H1 (cell line): ENCODE measurements around the gene TOP3A. TPM values are rescaled to one million over a fixed set of nuclear protein-coding genes. Genes with fewer than 3 reads are reported as not detected.

Source experiments
- CTCF ChIA-PET: fragments of 300-600 bp; sonication (Branson Sonifier 250); formaldehyde crosslinking; loops from one replicate; lab custom pipeline; 2021; ENCODE audit not compliant: partially characterized antibody; lab: Charles Lee
- POLR2A ChIA-PET: fragments of 300-600 bp; sonication (Branson Sonifier 250); formaldehyde crosslinking; loops from one replicate; lab custom pipeline; 2021; ENCODE audit warnings: inconsistent platforms; ENCODE audit not compliant: partially characterized antibody; lab: Charles Lee
- DNase-seq, 2 experiments: peaks; one replicate each; pipeline versions ENCODE4 v3.0.0 to v3.0.0-alpha.2; 2010 to 2022; ENCODE audit warnings: low spot score in 2 of 2, low read depth in 1 of 2, mixed read lengths in 1 of 2
- FAIRE-seq: peaks from 2 replicates; lab custom pipeline; 2011; peaks lifted over from hg19 to GRCh38; lab: Jason Lieb, UNC
- H2AFZ ChIP-seq: 2 replicates; pipeline ENCODE4 v1.8.1; 2012; ENCODE audit warnings: low read length, inconsistent platforms
- H2AK5ac ChIP-seq: 2 replicates; pipeline ENCODE4 v1.6.1; 2013; ENCODE audit warnings: low read depth, low read length
- H2BK120ac ChIP-seq: replicated peaks from 2 replicates; pipeline ENCODE3; 2013; ENCODE audit warnings: low read depth, low read length, inconsistent platforms
- H2BK12ac ChIP-seq: 2 replicates; pipeline ENCODE4 v1.6.1; 2013; ENCODE audit warnings: low read depth, low read length
- H2BK15ac ChIP-seq: 2 replicates; pipeline ENCODE4 v1.6.1; 2013; ENCODE audit warnings: low read length
- H2BK20ac ChIP-seq: 2 replicates; pipeline ENCODE4 v1.6.1; 2013; ENCODE audit warnings: low read length
- H2BK5ac ChIP-seq: 2 replicates; pipeline ENCODE4 v1.6.1; 2013; ENCODE audit warnings: low read depth, low read length
- H3K14ac ChIP-seq: 2 replicates; pipeline ENCODE4 v1.6.1; 2013; ENCODE audit warnings: inconsistent platforms; ENCODE audit not compliant: insufficient read length
- H3K18ac ChIP-seq: 2 replicates; pipeline ENCODE4 v1.6.1; 2013; ENCODE audit warnings: low read length; ENCODE audit errors: extremely low read depth
- H3K23ac ChIP-seq: 2 replicates; pipeline ENCODE4 v1.6.1; 2013; ENCODE audit warnings: inconsistent platforms; ENCODE audit not compliant: insufficient read length
- H3K23me2 ChIP-seq: 2 replicates; pipeline ENCODE4 v1.6.1; 2013; ENCODE audit warnings: low read depth, low read length
- H3K27ac ChIP-seq: 2 replicates; pipeline ENCODE4 v1.6.1; 2011; ENCODE audit warnings: low read depth, low read length, inconsistent platforms
- H3K27me3 ChIP-seq, 4 experiments: replicated peaks in 1 of 4; 1 replicate in 1 of 4; 2 replicates in 3 of 4; pipeline versions ENCODE4 v1.6.1 to v1.8.1; 2011 to 2013; ENCODE audit warnings: low read length in 3 of 4, mild to moderate bottlenecking in 3 of 4, inconsistent platforms in 2 of 4, mixed read lengths in 2 of 4, moderate library complexity in 1 of 4; ENCODE audit not compliant: control insufficient read depth in 3 of 4, insufficient read depth in 3 of 4; ENCODE audit errors: extremely low read depth in 1 of 4
- H3K36me3 ChIP-seq, 4 experiments: 2 replicates each; pipeline versions ENCODE4 v1.6.1 to v1.8.1; 2011 to 2013; ENCODE audit warnings: mild to moderate bottlenecking in 4 of 4, low read length in 3 of 4, moderate library complexity in 2 of 4, control low read depth in 1 of 4, inconsistent platforms in 1 of 4; ENCODE audit not compliant: insufficient read depth in 4 of 4, control insufficient read depth in 2 of 4
- H3K4ac ChIP-seq: replicated peaks from 2 replicates; pipeline ENCODE3; 2013; ENCODE audit warnings: low read length, low read depth, mixed read lengths, inconsistent platforms; ENCODE audit not compliant: insufficient read length
- H3K4me1 ChIP-seq, 4 experiments: replicated peaks in 1 of 4; 1 replicate in 1 of 4; 2 replicates in 3 of 4; pipeline versions ENCODE4 v1.6.1 to v1.8.1; 2011 to 2013; ENCODE audit warnings: low read length in 3 of 4, inconsistent platforms in 2 of 4, mixed read lengths in 1 of 4; ENCODE audit not compliant: insufficient read depth in 4 of 4, control insufficient read depth in 3 of 4
- H3K4me2 ChIP-seq, 2 experiments: 2 replicates each; pipeline versions ENCODE4 v1.6.1 to v1.8.1; 2011 to 2013; ENCODE audit warnings: low read depth in 2 of 2, low read length in 2 of 2, control low read depth in 1 of 2, inconsistent platforms in 1 of 2, mild to moderate bottlenecking in 1 of 2; ENCODE audit not compliant: insufficient read depth in 1 of 2
- H3K4me3 ChIP-seq, 4 experiments: fragments of 200-600, 300-600 bp in 1 of 4; sonication (generic), shearing (Covaris generic), sonication (Bioruptor Twin) in 1 of 4; 2 replicates each; pipeline versions ENCODE4 v1.5.1 to v1.8.1; 2011 to 2016; ENCODE audit warnings: low read length in 4 of 4, low read depth in 3 of 4, control low read depth in 2 of 4, inconsistent platforms in 2 of 4, mild to moderate bottlenecking in 2 of 4, mixed read lengths in 1 of 4, moderate library complexity in 1 of 4; ENCODE audit not compliant: insufficient read depth in 2 of 4; ENCODE audit errors: extremely low read depth in 1 of 4
- H3K56ac ChIP-seq: replicated peaks from 2 replicates; pipeline ENCODE3; 2013; ENCODE audit warnings: low read depth, mild to moderate bottlenecking, mixed read lengths, low read length, inconsistent platforms; ENCODE audit not compliant: insufficient read length
- H3K79me1 ChIP-seq: 2 replicates; pipeline ENCODE4 v1.6.1; 2013; ENCODE audit warnings: low read depth, low read length, control low read depth
- H3K79me2 ChIP-seq, 2 experiments: 2 replicates each; pipeline versions ENCODE4 v1.6.1 to v1.8.1; 2012 to 2013; ENCODE audit warnings: low read length in 2 of 2, mild to moderate bottlenecking in 2 of 2, inconsistent platforms in 1 of 2; ENCODE audit not compliant: insufficient read depth in 2 of 2, control insufficient read depth in 1 of 2
- H3K9ac ChIP-seq, 4 experiments: replicated peaks in 1 of 4; 1 replicate in 1 of 4; 2 replicates in 3 of 4; pipeline versions ENCODE4 v1.6.1 to v1.8.1; 2011 to 2013; ENCODE audit warnings: low read depth in 3 of 4, low read length in 3 of 4, control low read depth in 2 of 4, mild to moderate bottlenecking in 2 of 4, moderate library complexity in 2 of 4, inconsistent platforms in 1 of 4; ENCODE audit errors: extremely low read depth in 1 of 4
- H3K9me3 ChIP-seq, 2 experiments: 2 replicates each; pipeline versions ENCODE4 v1.6.1 to v1.8.1; 2012 to 2013; ENCODE audit warnings: mild to moderate bottlenecking in 2 of 2, moderate library complexity in 2 of 2, control low read depth in 1 of 2, inconsistent platforms in 1 of 2, low read depth in 1 of 2, low read length in 1 of 2, mixed read lengths in 1 of 2; ENCODE audit not compliant: insufficient read depth in 2 of 2
- H4K20me1 ChIP-seq, 2 experiments: replicated peaks in 1 of 2; 2 replicates each; pipeline versions ENCODE3 to v1.8.1; 2011 to 2013; ENCODE audit warnings: inconsistent platforms in 2 of 2, low read length in 2 of 2, mild to moderate bottlenecking in 1 of 2; ENCODE audit not compliant: insufficient read depth in 2 of 2, control insufficient read depth in 1 of 2
- H4K5ac ChIP-seq: 2 replicates; pipeline ENCODE4 v1.6.1; 2013; ENCODE audit warnings: low read length, low read depth, mixed read lengths, inconsistent platforms; ENCODE audit not compliant: insufficient read length
- H4K8ac ChIP-seq: 2 replicates; pipeline ENCODE4 v1.8.0; 2013; ENCODE audit warnings: mild to moderate bottlenecking, moderate library complexity, low read length, inconsistent platforms; ENCODE audit not compliant: insufficient read depth; ENCODE audit errors: extremely low read depth
- H4K91ac ChIP-seq: replicated peaks from 2 replicates; pipeline ENCODE3; 2013; ENCODE audit warnings: low read length, mixed read lengths, inconsistent platforms; ENCODE audit not compliant: insufficient read length
- BCL11A ChIP-seq, 2 experiments: IDR thresholded peaks; one replicate each; pipeline ENCODE4 v1.6.1; 2011; ENCODE audit warnings: low read depth in 2 of 2, low read length in 2 of 2, mild to moderate bottlenecking in 2 of 2
- EP300 ChIP-seq, 2 experiments: IDR thresholded peaks; 1 replicate in 1 of 2; 2 replicates in 1 of 2; pipeline ENCODE4 v1.6.1; 2011 to 2012; ENCODE audit warnings: low read depth in 2 of 2, low read length in 2 of 2, mild to moderate bottlenecking in 2 of 2, borderline replicate concordance in 1 of 2, inconsistent platforms in 1 of 2, moderate library complexity in 1 of 2
- HDAC6 ChIP-seq: IDR thresholded peaks from one replicate; pipeline ENCODE4 v1.7.1; 2012; ENCODE audit warnings: low read depth, mild to moderate bottlenecking, inconsistent platforms, low read length, moderate library complexity
- JUND ChIP-seq: IDR thresholded peaks from 2 replicates; pipeline ENCODE4 v1.6.1; 2011; ENCODE audit warnings: mild to moderate bottlenecking, improper control_type of control experiment, low read length
- KDM1A ChIP-seq: fragments of 200-600, 300-600 bp; sonication (generic); IDR thresholded peaks from 2 replicates; pipeline ENCODE4 v1.7.1; 2016; ENCODE audit warnings: mild to moderate bottlenecking, low read length, borderline replicate concordance
- POLR2AphosphoS5 ChIP-seq: IDR thresholded peaks from 2 replicates; pipeline ENCODE4 v1.6.1; 2011; ENCODE audit warnings: low read depth, low read length
- RAD21 ChIP-seq, 2 experiments: IDR thresholded peaks in 1 of 2; conservative IDR thresholded peaks in 1 of 2; 2 replicates each; pipeline ENCODE4 v1.6.1; 2011; ENCODE audit warnings: low read depth in 2 of 2, low read length in 2 of 2, improper control_type of control experiment in 1 of 2, inconsistent platforms in 1 of 2, mild to moderate bottlenecking in 1 of 2, moderate library complexity in 1 of 2
- RBBP5 ChIP-seq: IDR thresholded peaks from 2 replicates; pipeline ENCODE4 v1.7.1; 2012; ENCODE audit warnings: low read depth, mild to moderate bottlenecking, inconsistent platforms, low read length, moderate library complexity, borderline replicate concordance
- RFX5 ChIP-seq: IDR thresholded peaks from 2 replicates; pipeline ENCODE4 v1.6.1; 2011; ENCODE audit warnings: low read depth, low read length, improper control_type of control experiment, borderline replicate concordance
- RNF2 ChIP-seq: fragments of 200-900, 300-1000 bp; sonication (generic); IDR thresholded peaks from 2 replicates; pipeline ENCODE4 v1.7.1; 2016; ENCODE audit warnings: borderline replicate concordance, low read depth, mild to moderate bottlenecking, antibody characterized with exemption, low read length; ENCODE audit not compliant: poor library complexity, severe bottlenecking; ENCODE audit errors: missing control alignments
- SIRT6 ChIP-seq: IDR thresholded peaks from one replicate; pipeline ENCODE4 v1.7.1; 2012; ENCODE audit warnings: low read length, inconsistent platforms
- TAF1 ChIP-seq: IDR thresholded peaks from 2 replicates; pipeline ENCODE4 v1.6.1; 2011; ENCODE audit warnings: mild to moderate bottlenecking, low read depth, low read length
- TCF12 ChIP-seq: IDR thresholded peaks from 2 replicates; pipeline ENCODE4 v1.6.1; 2011; ENCODE audit warnings: low read depth, mild to moderate bottlenecking, low read length
- ZNF274 ChIP-seq: IDR thresholded peaks from 2 replicates; pipeline ENCODE4 v1.7.0; 2012; ENCODE audit warnings: low read length, borderline replicate concordance; ENCODE audit errors: extremely low read depth
- WGBS, 2 experiments: shearing (Covaris generic) in 1 of 2; methylation state at CpG; one replicate each; pipeline versions ENCODE4 v1.1.6 to v1.1.7; 2013 to 2015; ENCODE audit warnings: low lambda C conversion rate in 2 of 2, mixed read lengths in 2 of 2, inconsistent platforms in 1 of 2, low coverage in 1 of 2, missing lambda C conversion rate in 1 of 2; ENCODE audit not compliant: insufficient replicate concordance in 2 of 2, insufficient coverage in 1 of 2, insufficient read length in 1 of 2; ENCODE audit errors: extremely low coverage in 1 of 2, missing lambda C conversion rate in 1 of 2; 5-methylcytosine and 5-hydroxymethylcytosine counted together
- polyA plus RNA-seq, 7 experiments: library from polyadenylated mRNA; depleted of rRNA in 3 of 7; stranded (reverse) in 5 of 7; unstranded in 2 of 7; fragments of >200 nt in 5 of 7; fragments of 200-250 nt in 2 of 7; gene quantifications; 1 replicate in 5 of 7; 2 replicates in 1 of 7; 4 replicates in 1 of 7; pipeline versions ENCODE4 v1.2.1 to v1.2.3, GENCODE V29; 2011 to 2013; ENCODE audit warnings: missing spikeins in 2 of 7, mixed read lengths in 2 of 7
- total RNA-seq: library from RNA; stranded (reverse); fragmentation: NEBNext Ultra II Directional; extraction: Animal tissue kit (Norgen Biotek cat#: 25700); gene quantifications from 2 replicates; pipeline ENCODE4 v1.2.1, GENCODE V29; 2021

The TOP3A gene
- total and polyA plus RNA-seq, 2 of the 8 experiments (the other 6 are each of a cell fraction or from before 2014, with no cell fraction given): 23.4 to 54.3 TPM

GRCh38 chr17:18339933-18340332 is 25.1 kb upstream of the TOP3A start:
- Histone ChIP-seq H3K4me1 (no peaks in the 10 kb centered on the region), H3K9me3 (peaks cover 0 to 13% of the 10 kb centered on the region in 2 experiments; a peak in 1 of 4 replicates), H2AK5ac (no peak overlapping the region), H3K4me2 (no peak overlapping the region), H3K36me3 (peaks cover 34 to 80% (median 62%) of the 10 kb centered on the region in 4 experiments), H4K8ac (no peak overlapping the region)
- CTCF ChIA-PET: interaction anchor here (0.5 to 1.1 kb wide), 4 partner anchors 19 to 92 kb away, joined by 3 to 4 read pairs (median 3); no protein-coding TSS in a partner anchor
- TF ChIP-seq RFX5 (no peak), RAD21 (IDR thresholded peaks at IDR 0.05 in 1 of 2, conservative IDR thresholded peaks at IDR 0.05 in 1 of 2; ENCODE audit: low read depth in 2 of 2, low read length in 2 of 2) (no peak), SIRT6 (no peak), RNF2 (no peak), HDAC6 (no peak), ZNF274 (no peak), EP300 (IDR thresholded peaks at IDR 0.05; ENCODE audit: borderline replicate concordance in 1 of 2, low read depth in 2 of 2, low read length in 2 of 2) (no peak), JUND (no peak), KDM1A (no peak), BCL11A (IDR thresholded peaks at IDR 0.05; ENCODE audit: low read depth in 2 of 2, low read length in 2 of 2) (no peak), RBBP5 (no peak), TCF12 (no peak), POLR2AphosphoS5 (no peak), TAF1 (no peak)
- TF ChIP-seq, all 59 proteins: peak for 0
- Histone ChIP-seq H2BK120ac (no peak overlapping the region), H2BK12ac (no peak overlapping the region), H4K20me1 (no peaks in the 10 kb centered on the region), H3K79me1 (no peaks in the 10 kb centered on the region), H4K91ac (no peak overlapping the region), H3K23me2 (no peaks in the 10 kb centered on the region), H3K14ac (no peak overlapping the region), H2AFZ (no peak overlapping the region), H3K23ac (no peak overlapping the region), H3K4me3 (no peak overlapping the region), H3K79me2 (no peaks in the 10 kb centered on the region), H3K56ac (no peak overlapping the region), H3K18ac (no peak overlapping the region), H2BK15ac (no peak overlapping the region), H2BK5ac (no peak overlapping the region), H3K4ac (no peak overlapping the region), H4K5ac (no peak overlapping the region), H3K27ac (no peak overlapping the region), H2BK20ac (no peak overlapping the region), H3K27me3 (no peaks in the 10 kb centered on the region), H3K9ac (no peak overlapping the region)
- FAIRE-seq: no peak
- WGBS, 2 experiments: 94% methylated on average over 13 of the region's 13 CpGs; no CpG with 5 or more reads in 1 of the 2 experiments
- POLR2A ChIA-PET: interaction anchor here (0.6 to 1.2 kb wide), 3 partner anchors 12 to 23 kb away, joined by 3 read pairs; partner anchors contain the start of gene SHMT1
- no peak for DNase-seq
